Measurements from ENCODE around the gene PDIA5.

Gene PDIA5

DNA sequence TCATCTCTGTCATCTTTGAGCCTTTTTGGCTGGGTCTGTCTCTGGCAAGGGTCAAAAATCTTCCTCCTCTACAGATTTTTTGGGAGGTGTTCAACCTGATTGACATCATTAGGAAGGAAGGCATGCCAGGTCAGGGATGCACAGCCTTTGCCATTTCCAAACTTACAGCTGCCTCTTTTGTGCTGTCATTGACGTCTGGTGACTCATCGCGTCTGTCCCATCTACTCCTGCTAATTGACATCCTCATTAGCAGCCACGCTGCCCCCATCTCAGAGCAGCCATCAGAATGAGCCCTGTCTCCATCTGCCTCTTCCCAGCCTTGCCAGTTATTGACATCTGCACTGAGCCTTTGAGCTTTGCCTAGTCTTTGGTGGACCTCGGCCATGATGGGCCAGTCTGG, 53.0 kb downstream of the PDIA5 start:
- no peak for DNase-seq (ENCODE audit: low spot score)

DNA sequence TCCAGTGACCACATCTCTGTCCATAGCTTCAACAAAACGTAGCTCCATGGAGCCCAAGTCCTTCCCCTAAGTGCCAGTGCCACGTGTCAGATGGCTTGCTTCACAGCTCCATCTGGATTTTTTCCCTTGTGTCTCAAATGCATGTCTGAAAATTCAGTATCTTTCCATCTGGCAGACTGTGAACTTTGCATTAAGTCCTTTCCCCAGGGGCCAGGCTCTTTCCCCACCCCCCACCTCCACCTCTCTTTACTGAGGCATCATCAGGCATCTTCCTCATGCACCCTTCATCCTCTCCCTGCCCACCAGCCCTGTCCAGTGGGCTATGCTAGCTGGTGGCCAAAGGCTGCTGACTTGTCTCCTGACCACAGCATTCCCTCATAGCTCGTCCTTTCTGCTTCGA, 53.7 kb downstream of the PDIA5 start:
- DNase-seq (ENCODE audit: low spot score), result no peak

GRCh38 chr3:123122057-123122456, 55.2 kb downstream of the PDIA5 start:
- no peak for DNase-seq (ENCODE audit: low spot score)

DNA sequence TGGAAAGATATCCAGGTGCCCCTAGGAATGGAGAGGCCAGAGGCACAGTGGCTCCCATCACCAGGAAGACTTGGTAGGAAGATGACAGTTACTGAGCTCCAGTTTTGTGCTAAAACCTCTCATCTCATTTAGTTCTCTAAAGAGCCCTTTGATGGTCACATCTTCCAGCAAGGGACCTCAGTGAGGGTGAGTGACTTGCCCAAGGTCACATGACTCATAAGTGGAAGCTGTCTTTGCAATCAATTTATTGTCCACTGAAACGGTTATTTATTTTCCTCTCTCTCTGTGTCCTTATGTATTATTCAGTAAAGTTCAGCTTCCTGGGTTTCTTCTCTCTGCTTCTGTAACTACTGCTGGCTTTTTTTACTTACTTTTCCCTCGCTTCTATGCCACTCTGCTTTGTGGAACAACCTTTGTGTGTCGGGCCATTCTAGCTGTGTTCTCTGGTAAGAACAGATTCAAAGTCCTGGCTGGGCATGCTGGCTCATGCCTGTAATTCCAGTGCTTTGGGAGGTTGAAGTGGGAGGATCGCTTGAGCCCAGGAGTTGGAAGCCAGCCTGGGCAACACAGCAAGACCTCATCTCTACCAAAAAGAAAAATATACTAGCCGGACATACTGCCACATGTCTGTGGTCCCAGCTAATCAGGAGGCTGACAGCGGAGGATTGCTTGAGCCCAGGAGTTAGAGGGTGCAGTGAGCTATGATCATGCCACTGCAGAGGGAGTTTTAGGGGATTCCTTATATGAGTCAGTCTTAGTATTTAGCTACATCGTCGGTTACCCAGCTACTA, 55.9 kb downstream of the PDIA5 start:
- no peak for DNase-seq (ENCODE audit: low spot score)

DNA sequence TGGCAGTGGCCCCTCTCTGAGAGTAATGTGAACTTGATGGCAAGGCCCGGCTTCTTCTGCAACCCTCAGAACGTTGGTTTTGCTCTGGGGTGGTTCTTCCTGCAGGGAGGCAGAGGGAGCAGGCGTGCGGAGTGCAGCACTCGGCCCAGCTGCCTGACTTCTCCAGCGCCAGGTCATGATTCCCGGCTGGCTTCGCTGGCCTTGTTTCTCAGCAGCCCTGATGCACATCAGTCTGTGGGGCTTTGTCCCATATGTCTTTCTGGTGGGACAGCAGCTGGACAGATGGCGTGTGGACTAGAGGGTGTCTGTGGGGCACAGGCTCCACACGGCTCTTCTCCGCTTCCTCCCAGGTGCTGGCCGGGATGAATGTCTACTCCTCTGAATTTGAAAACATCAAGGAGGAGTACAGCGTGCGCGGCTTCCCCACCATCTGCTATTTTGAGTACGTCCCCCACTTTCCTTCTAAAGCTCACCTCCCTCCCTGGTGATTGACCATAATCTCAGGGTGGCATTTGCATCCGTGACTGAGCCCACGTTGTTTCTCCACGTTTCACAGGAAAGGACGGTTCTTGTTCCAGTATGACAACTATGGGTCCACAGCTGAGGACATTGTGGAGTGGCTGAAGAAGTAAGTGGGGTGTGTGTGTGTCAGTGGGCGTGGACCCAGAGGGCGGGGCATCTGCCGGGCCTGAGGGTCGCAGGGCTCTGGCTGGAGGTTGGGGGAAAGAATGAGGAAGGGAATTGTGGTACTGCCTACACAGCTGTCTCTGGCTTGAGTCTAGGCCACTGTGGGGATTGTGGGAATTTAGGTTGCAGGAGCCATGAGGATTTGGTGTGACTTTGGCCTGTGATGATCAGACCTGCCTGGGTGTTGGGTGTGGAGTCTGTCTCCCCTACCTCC, 57.1 kb downstream of the PDIA5 start:
- no peak for DNase-seq (ENCODE audit: low spot score)

DNA sequence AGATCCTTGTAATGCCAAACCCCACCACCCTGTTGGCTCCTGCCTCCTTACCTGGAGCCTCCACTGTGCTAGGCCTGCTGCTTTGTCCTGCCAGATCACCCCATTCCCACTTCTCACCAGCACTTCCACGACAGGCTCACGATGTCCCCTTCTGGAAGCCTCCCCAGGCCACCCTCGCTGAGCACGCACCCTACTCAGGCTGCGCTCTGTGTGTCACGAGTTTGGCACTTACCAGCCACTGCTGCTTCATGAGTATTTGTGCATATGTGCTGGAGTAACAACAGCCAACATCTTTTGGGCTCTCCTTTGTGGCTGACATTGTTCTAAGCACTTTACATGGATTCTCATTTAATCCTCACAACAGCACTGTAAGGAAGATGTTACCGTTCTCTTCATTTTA, 58.1 kb downstream of the PDIA5 start:
- DNase-seq (ENCODE audit: low spot score), result no peak

DNA sequence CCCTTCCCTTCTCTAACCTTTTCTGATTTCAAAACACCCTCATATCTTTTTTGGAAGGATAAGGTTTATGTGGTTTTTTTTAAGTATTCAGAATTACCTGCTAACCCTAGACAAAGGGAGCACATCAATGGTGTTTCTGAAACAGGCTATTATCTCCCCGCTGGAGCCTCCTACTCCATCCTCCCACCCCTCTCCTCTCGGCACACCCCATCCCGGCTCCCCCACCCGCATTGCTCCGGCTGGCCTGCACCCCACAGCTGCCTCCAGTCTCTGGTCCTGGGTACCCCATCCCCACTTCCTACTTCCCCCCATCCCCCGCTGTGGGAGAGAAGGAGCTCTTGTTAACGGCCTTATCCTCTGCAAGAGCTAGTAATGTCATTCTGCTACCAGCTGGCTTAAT, 59.2 kb downstream of the PDIA5 start:
- no peak for DNase-seq (ENCODE audit: low spot score)

DNA sequence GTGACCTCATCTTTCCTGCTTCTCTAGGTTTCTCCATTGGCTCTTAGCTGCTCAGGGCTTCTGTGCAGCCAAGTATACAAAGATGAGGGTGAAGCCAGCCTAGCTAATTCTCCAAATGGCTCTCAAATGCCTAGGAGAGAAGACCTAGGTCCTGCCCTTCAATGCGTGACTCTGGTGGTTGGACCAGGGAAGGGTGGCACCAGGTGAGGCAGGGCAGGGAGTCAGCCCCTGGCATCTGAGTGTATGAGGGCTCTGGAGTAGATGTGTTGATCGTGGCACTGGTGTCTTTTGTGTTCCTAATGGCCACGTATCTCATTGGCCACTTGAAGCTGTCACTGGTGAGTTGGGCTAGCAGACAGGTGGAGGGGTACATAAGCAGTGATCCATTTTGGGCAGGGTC, 59.8 kb downstream of the PDIA5 start:
- DNase-seq (ENCODE audit: low spot score), result no peak

DNA sequence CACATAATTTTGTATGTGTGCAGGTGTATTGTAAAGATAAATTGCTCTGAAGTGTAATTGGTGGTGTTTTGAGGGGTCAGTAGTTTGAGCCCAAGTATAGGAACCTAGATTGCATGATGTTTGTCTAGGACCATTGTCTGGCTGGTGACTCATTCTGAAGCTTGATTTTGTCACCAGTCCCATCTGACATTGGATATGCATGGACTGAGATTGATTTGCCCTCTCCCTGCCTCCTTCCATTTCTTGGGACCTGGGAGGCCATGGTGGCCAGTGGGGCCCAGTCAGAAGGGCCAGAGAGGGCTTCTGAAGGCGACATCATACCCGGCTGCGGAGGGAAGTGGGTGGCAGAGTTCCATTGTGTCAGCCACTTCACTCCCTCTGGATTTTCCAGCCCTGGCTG, 62.3 kb downstream of the PDIA5 start:
- no peak for DNase-seq (ENCODE audit: low spot score)

- no peak for DNase-seq (ENCODE audit: low spot score)
Observed at GRCh38 chr3:123129532-123129931, 62.7 kb downstream of the PDIA5 start.

GRCh38 chr3:123130079-123130750, 63.4 kb downstream of the PDIA5 start:
- DNase-seq (ENCODE audit: low spot score), result no peak

DNA sequence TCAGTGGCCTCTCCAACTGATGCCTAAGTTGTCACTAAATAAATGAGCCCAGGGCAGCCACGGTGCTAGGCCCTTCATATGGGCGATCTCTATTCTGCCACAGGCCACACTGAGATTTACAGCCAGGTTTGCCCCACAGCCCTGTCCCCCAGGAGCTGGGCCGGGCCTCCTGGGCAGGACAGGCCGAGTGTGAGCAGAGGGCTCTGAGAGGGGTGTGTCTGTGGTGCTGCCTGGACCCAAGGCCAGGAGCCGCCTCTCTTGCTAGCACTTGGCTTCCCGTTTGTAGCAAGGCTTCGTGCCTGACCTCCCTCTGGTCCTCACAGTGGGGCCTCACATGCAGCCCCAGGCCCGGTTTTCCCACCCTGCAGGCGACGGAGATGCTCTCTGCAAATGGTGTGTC, 67.8 kb downstream of the PDIA5 start:
- DNase-seq (ENCODE audit: low spot score), result no peak

DNA sequence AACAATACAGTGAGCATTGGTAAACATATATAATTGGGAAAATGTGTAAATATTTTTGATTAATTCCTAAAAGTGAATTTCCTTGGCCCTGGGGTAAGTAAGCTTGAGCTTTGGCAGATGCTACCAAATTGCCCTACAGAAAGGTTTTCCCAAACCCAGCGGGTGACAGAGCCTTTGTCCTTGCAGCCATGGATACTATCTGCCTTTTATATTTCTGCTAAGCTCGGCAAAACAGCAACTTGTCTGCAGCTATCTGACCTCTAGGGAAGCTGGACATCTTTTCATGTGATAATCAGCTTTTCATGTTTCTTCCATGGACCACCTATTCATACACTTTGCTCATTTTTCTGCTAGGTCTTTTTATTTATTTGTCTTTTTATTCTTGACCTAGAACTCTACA, 70.2 kb downstream of the PDIA5 start:
- DNase-seq (ENCODE audit: low spot score), result no peak

- no peak for DNase-seq (ENCODE audit: low spot score)
Observed at GRCh38 chr3:123138839-123139444, 72.1 kb downstream of the PDIA5 start.

GRCh38 chr3:123139522-123139921, 72.7 kb downstream of the PDIA5 start:
- no peak for DNase-seq (ENCODE audit: low spot score)

DNA sequence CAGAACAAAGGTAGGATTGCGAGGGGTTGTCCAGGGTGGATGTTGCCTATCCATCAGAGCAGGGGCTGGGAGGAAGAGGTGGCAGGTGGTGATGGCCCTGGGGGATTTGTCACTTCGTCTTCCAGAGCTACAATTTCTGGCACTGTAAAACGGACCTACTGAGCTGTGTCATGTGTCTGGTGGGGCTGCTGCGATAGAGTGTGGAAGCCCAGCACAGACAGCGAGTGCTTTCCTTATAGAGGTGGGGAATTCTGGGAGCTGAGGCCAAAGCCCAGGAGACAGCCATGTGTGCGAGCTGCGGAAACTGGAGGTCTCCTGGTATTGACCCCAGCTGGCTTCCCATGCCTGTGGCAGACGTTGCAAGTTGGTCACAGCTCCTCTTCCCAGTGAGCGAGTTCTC, 73.7 kb downstream of the PDIA5 start:
- DNase-seq (ENCODE audit: low spot score), result no peak

DNA sequence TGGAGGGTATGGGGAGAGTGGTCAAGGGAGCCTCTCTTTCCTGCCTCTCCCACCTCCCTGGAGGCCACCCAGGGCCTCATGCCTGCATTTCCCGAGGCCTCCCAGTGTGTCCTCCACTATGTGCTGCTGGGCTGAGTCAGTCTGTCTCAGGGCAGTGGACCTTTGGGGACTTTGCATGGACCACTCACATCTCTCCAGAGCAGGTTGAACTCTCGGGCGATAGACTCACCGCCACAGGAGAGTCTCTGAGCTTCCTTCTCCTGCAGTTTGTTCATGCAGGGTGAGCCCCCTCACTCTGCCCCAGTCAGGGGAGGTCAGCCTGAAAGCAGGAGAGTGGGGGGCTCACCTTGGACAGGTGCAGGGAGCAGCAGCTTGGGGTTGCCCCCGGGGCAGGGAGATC, 74.5 kb downstream of the PDIA5 start:
- DNase-seq (ENCODE audit: low spot score), result no peak

GRCh38 chr3:123143669-123144411, 77.0 kb downstream of the PDIA5 start:
- no peak for DNase-seq (ENCODE audit: low spot score)

DNA sequence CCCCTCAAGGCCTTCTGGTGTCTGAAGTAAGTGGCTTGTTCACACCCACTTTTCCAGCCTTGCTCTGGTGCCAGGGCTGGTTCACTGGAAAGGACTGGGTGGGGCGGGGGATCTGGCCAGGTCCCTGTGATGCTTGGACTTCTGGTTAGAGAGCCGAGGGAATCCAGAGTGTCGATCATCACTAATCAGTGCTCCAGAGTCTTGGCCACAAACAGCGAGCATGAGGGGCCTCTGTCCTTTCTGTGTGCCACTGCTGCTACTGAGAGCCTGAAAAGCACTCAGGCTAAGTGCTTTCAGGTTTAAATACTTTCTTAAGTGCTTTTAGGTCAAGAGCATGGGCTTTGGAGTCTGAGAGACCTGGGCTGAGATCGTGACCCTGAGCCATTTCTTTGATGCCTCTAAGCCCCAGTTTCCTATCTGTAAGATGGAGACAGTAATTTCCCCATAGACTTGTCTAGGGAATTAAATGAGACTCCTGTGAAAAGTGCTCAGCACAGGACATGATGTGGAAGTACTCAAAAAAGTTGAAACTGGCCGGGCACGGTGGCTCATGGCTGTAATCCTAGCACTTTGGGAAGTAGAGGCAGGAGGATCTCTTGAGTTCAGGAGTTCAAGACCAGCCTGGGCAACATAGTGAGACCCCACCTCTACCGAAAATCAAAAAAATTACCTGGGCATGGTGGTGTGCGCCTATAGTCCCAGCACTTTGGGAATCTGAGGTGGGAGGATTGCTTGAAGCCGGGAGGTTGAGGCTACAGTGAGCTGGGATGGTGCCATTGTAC, 81.1 kb downstream of the PDIA5 start:
- DNase-seq (ENCODE audit: low spot score), result no peak

DNA sequence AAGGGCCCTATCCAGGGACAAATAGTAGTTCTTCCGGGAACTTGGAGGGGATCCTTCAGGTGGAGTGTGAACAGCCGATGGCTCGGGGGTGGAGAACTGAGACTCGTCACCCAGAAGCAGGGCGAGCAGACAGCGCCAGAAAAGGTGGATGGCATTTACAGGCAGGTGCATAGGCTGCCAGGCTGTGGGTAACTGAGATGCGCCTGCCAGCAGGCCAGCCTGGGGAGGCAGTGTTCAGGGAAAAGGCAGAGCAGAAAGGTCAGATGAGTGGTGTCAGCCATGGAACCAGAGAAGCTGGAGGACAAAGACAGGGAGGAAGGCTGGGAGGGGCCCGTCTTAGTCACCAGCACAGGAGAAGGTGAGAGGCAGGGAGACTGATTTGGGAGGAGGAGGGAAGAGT, 81.9 kb downstream of the PDIA5 start:
- no peak for DNase-seq (ENCODE audit: low spot score)

DNA sequence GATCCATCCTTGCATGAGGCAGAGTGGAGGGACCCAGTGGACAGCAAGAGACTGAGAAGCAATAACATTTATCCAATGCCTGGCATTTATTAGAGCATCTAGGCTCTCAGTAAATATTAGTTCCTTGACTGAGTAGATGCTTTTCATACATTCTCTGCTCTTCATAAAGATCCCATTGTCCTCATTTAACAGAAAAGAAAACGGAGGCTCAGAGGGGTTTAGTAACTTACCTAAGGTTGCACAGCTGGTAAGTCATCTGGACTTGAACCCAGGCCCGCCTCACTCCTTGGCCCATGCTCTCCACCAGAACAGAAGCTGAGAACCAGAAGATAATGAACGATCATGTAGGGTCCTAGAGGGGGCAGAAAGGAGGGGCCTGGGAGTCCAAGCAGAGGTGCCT, 82.7 kb downstream of the PDIA5 start:
- no peak for DNase-seq (ENCODE audit: low spot score)
